Body of pancreas (tissue), 4 donors: ENCODE data around the gene SLC1A7. TPM values are rescaled to one million over a fixed set of nuclear protein-coding genes. Genes with fewer than 3 reads are reported as not detected.

Experiments
- ATAC-seq: fragments of 150-250 bp; one replicate; pipeline ENCODE4 v1.9.1; 2016
- DNase-seq, 4 donors: peaks; one replicate each; pipeline ENCODE4 v3.0.0-alpha.2; 2019
- H3K27ac ChIP-seq, 4 donors: fragments of 200-600 bp; sonication (generic); 1 replicate in 3 of 4; 2 replicates in 1 of 4; pipeline versions ENCODE4 v1.5.1 to v1.6.1; 2016 to 2019; ENCODE audit warnings: mild to moderate bottlenecking in 1 of 4, mixed read lengths in 1 of 4, moderate library complexity in 1 of 4
- H3K27me3 ChIP-seq, 2 donors: fragments of 200-600 bp; sonication (generic); one replicate each; pipeline ENCODE4 v1.6.0; 2016; ENCODE audit warnings: mild to moderate bottlenecking in 1 of 2
- H3K36me3 ChIP-seq, 2 donors: fragments of 200-600 bp; sonication (generic); replicated peaks in 1 of 2; 2 replicates each; pipeline ENCODE4 v1.5.1; 2016; ENCODE audit warnings: low read depth in 2 of 2; ENCODE audit not compliant: insufficient read depth in 1 of 2
- H3K4me1 ChIP-seq: fragments of 200-600 bp; sonication (generic); one replicate; pipeline ENCODE4 v1.6.0; 2016
- H3K4me3 ChIP-seq, 2 donors: fragments of 200-600 bp; sonication (generic); 1 replicate in 1 of 2; 2 replicates in 1 of 2; pipeline ENCODE4 v1.5.1; 2016 to 2019
- H3K9me3 ChIP-seq, 3 donors: fragments of 200-600 bp; sonication (generic); 1 replicate in 2 of 3; 2 replicates in 1 of 3; pipeline ENCODE4 v1.5.1; 2016
- POLR2A ChIP-seq, 3 donors: fragments of 450-650 bp; IDR thresholded peaks; one replicate each; pipeline ENCODE4 v1.6.1; 2016; ENCODE audit warnings: antibody characterized with exemption in 3 of 3, mild to moderate bottlenecking in 2 of 3
- WGBS, 2 donors: methylation state at CpG; one replicate each; pipeline ENCODE4 v1.1.5; 2017; 5-methylcytosine and 5-hydroxymethylcytosine counted together
- intact Hi-C: fragments of 100-400 bp; cut with DNase I; formaldehyde crosslinking; loops from one replicate; pipeline ENCODE4 v1.15.1; 2023
- total RNA-seq, 2 donors: library from RNA; depleted of rRNA; stranded (reverse); fragments of >200 nt; gene quantifications; one replicate each; pipeline ENCODE4 v1.1.0, GENCODE V29; 2016
- TF ChIP-seq, protein P1 (sequence below), 7 experiments: fragments of 450-650 bp in 4 of 7; fragments of 200-600 bp in 3 of 7; sonication (generic) in 3 of 7; IDR thresholded peaks; one replicate each; pipeline ENCODE4 v1.5.1; 2016 to 2019; ENCODE audit warnings: antibody characterized with exemption in 7 of 7

SLC1A7 gene
- total RNA-seq, 2 donors from 2014 or later: not detected

DNA sequence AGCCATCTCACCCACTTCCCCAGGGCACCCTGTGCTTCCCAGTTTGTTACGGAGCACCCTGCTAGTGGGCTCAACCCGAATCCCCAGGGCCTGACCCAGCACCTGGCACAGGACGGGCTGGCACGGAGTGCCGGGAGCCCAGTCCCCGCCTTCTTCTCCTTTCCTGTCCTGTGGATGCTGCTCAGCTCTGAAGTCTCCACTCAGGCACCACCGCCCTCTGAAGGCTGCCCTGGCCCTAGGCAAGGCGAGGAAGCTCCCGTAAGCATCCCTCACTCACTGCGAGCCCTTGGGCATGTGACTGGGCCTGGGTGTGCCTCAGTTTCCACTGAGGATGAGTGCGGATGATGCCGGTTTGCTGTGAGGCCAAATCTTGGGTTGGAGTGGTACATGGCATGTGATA lies 21.8 kb downstream of the SLC1A7 start:
- Histone ChIP-seq H3K4me3 (no peak overlapping the region), H3K36me3 (no peaks in the 10 kb centered on the region), H3K27me3 (no peaks in the 10 kb centered on the region), H3K27ac (no peak overlapping the region), H3K4me1 (peaks cover 5% of the 10 kb centered on the region), H3K9me3 (no peaks in the 10 kb centered on the region)
- TF ChIP-seq, protein P1, sequence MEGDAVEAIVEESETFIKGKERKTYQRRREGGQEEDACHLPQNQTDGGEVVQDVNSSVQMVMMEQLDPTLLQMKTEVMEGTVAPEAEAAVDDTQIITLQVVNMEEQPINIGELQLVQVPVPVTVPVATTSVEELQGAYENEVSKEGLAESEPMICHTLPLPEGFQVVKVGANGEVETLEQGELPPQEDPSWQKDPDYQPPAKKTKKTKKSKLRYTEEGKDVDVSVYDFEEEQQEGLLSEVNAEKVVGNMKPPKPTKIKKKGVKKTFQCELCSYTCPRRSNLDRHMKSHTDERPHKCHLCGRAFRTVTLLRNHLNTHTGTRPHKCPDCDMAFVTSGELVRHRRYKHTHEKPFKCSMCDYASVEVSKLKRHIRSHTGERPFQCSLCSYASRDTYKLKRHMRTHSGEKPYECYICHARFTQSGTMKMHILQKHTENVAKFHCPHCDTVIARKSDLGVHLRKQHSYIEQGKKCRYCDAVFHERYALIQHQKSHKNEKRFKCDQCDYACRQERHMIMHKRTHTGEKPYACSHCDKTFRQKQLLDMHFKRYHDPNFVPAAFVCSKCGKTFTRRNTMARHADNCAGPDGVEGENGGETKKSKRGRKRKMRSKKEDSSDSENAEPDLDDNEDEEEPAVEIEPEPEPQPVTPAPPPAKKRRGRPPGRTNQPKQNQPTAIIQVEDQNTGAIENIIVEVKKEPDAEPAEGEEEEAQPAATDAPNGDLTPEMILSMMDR (IDR thresholded peaks at IDR 0.05): no peak
- TF ChIP-seq POLR2A (IDR thresholded peaks at IDR 0.05): no peak
- DNase-seq (no peak), ATAC-seq (no peak)
- intact Hi-C loops: no loop called here
- 75 to 84% methylated on average over 10 to 11 of the region's 12 CpGs for WGBS, 2 donors

- peaks cover 5% of the 10 kb centered on the region for H3K4me1 ChIP-seq
- H3K36me3 ChIP-seq: no peaks in the 10 kb centered on the region
- ATAC-seq (no peak), DNase-seq (no peak)
- intact Hi-C loops: no loop called here
- TF ChIP-seq, protein P1 (IDR thresholded peaks at IDR 0.05): no peak
- no peak for TF ChIP-seq POLR2A (IDR thresholded peaks at IDR 0.05)
- H3K4me3 ChIP-seq: no peak overlapping the region
- WGBS, 2 donors: 80 to 90% methylated on average over 5 to 9 of the region's 9 CpGs
- no peak overlapping the region for H3K27ac ChIP-seq
- H3K27me3 ChIP-seq: no peaks in the 10 kb centered on the region
- H3K9me3 ChIP-seq: no peaks in the 10 kb centered on the region
These were observed 24.6 kb downstream of the SLC1A7 start for GRCh38 chr1:53117836-53118235.

- WGBS, 2 donors: 85 to 87% methylated on average over 11 of the region's 11 CpGs
- H3K27ac ChIP-seq: no peak overlapping the region
- no peak for ATAC-seq
These were observed 25.4 kb downstream of the SLC1A7 start for GRCh38 chr1:53116933-53117600.

DNA sequence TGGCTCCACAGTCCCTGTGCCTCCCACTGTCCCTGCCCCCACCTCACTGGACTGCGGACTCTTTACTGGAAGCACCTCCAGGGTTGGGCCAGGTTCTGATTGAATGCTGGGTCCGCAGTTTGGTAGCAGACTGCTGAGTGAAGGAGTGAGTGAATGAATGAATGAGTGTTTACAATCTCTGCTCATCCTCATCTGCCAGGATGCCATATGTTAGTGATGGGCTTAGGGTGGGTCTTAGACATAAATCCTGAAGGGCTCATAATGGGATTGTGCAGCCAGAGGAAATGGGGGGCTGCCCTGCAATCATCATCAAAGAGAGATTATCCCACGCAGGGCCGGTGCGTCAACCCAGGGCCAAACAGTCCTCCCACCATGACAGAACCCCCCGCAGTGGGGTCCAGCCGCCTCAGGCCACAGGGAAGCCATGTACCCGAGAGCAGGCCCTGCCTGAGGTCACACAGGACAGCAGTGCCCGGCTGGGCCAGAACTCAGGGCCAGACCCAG lies 26.1 kb downstream of the SLC1A7 start:
- Histone ChIP-seq H3K27me3 (no peaks in the 10 kb centered on the region), H3K27ac (no peak overlapping the region), H3K4me1 (peaks cover 5% of the 10 kb centered on the region), H3K4me3 (no peak overlapping the region), H3K9me3 (no peaks in the 10 kb centered on the region), H3K36me3 (no peaks in the 10 kb centered on the region)
- intact Hi-C loops: no loop called here
- WGBS, 2 donors: 85% methylated on average over 7 to 8 of the region's 9 CpGs
- DNase-seq: no peak
- TF ChIP-seq POLR2A (IDR thresholded peaks at IDR 0.05): no peak
- TF ChIP-seq, protein P1 (IDR thresholded peaks at IDR 0.05): no peak
- no peak for ATAC-seq

More at GRCh38 chr1:53116933-53117600, 25.4 kb downstream of the SLC1A7 start:
- intact Hi-C loops: no loop called here
- TF ChIP-seq POLR2A (IDR thresholded peaks at IDR 0.05): no peak
- TF ChIP-seq, protein P1 (IDR thresholded peaks at IDR 0.05): no peak
- Histone ChIP-seq H3K4me1 (peaks cover 5% of the 10 kb centered on the region), H3K27me3 (no peaks in the 10 kb centered on the region), H3K9me3 (no peaks in the 10 kb centered on the region), H3K36me3 (no peaks in the 10 kb centered on the region), H3K4me3 (no peak overlapping the region)
- no peak for DNase-seq
